Ramos (cell line): ENCODE results near the gene BCAP31.

ENCODE experiments used
- in situ Hi-C: fragments of 300-500 bp; cut with MboI; formaldehyde crosslinking; loops from one replicate; pipeline ENCODE4 v1.14.3; 2022; ENCODE audit warnings: low sequenced_read_pairs; ENCODE audit not compliant: unreplicated experiment

BCAP31 gene

GRCh38 chrX:153668423-153669173, 55.6 kb downstream of the BCAP31 start:
- in situ Hi-C loops: loop anchor here (10.0 kb wide), 1 partner anchor 724 kb away; no protein-coding TSS in a partner anchor

DNA sequence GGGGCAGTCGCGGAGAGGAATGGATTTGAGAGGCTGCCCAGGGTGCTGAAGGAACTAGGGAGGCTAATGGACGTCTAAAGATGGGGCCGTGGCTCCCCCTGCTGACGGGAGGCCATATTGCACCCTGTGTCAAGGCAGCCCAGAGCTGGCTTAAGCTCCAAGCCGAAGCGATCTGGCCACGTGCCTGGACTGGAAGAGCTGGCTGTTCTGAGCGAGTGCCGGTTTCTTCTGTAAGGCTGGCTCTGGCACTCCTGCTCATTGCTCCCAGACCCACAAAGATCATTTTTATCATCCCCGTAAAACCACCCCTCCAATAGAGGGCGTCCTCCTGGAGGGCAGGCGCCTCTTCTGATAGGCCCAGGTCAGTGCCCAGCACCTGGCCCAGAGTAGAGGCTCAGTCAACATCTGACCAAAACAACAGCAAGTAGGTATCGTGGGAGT, 56.2 kb downstream of the BCAP31 start:
- in situ Hi-C loops: loop anchor here (10.0 kb wide), 1 partner anchor 723 kb away; no protein-coding TSS in a partner anchor

DNA sequence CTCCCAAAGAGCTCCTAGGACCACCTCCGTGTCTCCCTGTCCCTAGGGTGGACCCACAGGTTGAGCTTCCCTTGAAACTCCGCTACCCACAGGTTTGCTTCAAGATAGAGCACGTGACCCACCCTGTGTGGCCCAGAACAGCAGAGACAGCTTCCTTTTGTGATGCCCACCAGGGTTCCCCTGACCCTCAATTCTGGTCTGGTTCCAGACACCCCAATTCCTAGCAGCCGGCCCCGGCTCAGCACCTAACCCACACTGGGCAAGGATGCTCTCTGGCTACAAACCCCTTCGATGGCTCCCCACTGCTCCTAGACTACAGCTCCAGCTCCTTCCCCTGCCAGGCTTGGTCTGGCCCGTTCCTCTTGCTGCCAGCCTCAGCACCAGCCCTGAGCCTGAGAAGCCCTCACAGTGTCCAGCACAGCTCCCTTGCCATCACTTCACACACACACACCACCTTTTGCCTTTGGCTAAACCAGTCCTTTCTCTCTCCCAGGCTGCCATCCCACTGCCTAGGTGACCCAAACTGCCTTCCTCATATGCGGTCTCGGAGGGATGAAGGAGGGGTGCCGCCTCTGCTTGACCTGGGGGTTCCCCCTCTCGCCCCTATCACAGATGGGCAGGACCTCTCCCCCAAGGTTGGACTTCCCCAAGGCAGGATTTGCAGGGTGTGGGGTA, 56.8 kb downstream of the BCAP31 start:
- in situ Hi-C loops: loop anchor here (10.0 kb wide), 1 partner anchor 723 kb away; no protein-coding TSS in a partner anchor

- in situ Hi-C loops: loop anchor here (10.0 kb wide), 1 partner anchor 721 kb away; no protein-coding TSS in a partner anchor
Observed at GRCh38 chrX:153665726-153666306, 58.4 kb downstream of the BCAP31 start.

GRCh38 chrX:153662266-153662665, 61.9 kb downstream of the BCAP31 start:
- in situ Hi-C loops: loop anchor here (10.0 kb wide), 1 partner anchor 717 kb away; no protein-coding TSS in a partner anchor

GRCh38 chrX:153659268-153659667, 64.9 kb downstream of the BCAP31 start:
- in situ Hi-C loops: no loop called here

DNA sequence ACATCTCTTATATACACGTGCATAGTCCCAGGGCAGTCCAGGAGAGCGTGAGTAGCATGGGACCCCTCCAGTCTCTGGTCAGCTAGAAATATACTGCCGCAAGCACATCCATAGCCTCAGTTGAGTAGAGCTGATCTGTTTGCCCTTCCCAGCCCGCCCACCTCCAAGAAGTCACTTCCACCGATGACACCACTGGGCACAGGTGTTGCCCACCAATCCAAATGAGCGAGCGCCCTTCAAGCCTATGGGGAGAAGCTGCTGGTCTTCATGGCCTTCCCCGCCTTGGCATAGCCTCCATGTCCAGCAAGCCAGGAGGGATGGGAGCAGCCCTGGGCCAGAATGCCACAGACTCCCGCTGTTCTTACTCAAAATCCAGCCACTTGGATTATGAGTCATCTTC, 67.0 kb downstream of the BCAP31 start:
- in situ Hi-C loops: no loop called here

GRCh38 chrX:153653556-153653955, 70.6 kb downstream of the BCAP31 start:
- in situ Hi-C loops: no loop called here

DNA sequence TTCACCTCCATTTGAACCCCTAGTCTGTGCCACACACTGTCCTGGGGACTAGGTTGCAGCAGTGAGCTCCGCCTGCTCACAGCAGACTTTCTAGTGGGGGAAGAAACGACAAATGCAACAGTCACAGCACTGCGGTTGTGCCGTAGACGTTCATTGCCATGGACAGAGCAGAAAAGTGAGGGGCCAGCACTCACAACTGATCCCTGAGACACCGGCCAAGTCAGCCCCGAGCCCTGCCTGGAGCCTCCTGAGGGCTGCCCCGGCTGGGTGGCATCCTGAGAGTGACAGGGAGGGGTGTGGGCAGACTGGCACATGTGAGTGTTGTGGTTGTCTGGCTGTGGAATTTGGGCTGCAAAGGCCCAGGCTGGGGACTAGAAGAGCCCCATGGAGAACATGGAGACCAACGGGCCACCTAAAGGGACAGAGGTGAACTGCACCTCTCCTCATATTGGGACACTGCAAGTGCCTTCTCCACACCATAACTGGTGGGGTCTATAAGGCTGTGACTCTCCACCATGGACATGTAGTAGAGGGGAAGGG, 72.6 kb downstream of the BCAP31 start:
- in situ Hi-C loops: no loop called here

- in situ Hi-C loops: no loop called here
Observed at GRCh38 chrX:153650959-153651358, 73.2 kb downstream of the BCAP31 start.
